Mesendoderm (in vitro differentiated cells): ENCODE measurements around the gene KRT78.
A peak's percentile ranks its signal among the peaks of the same experiment; 100 is the strongest.

Experiments used
- DNase-seq: peaks from one replicate; pipeline ENCODE4 v3.0.0; 2013
- H2AK5ac ChIP-seq: 2 replicates; pipeline ENCODE4 v1.6.1; 2013; ENCODE audit warnings: low read length, inconsistent platforms
- H2BK120ac ChIP-seq: 2 replicates; pipeline ENCODE4 v1.6.1; 2013; ENCODE audit warnings: low read depth, mild to moderate bottlenecking, low read length, moderate library complexity, mixed read lengths
- H2BK15ac ChIP-seq: replicated peaks from 2 replicates; pipeline ENCODE4 v1.6.1; 2013; ENCODE audit warnings: low read depth, mild to moderate bottlenecking, moderate library complexity
- H2BK5ac ChIP-seq: 2 replicates; pipeline ENCODE4 v1.6.1; 2013; ENCODE audit warnings: low read length, inconsistent platforms
- H3K18ac ChIP-seq: 2 replicates; pipeline ENCODE4 v1.6.1; 2013; ENCODE audit warnings: mild to moderate bottlenecking, low read length, mixed read lengths
- H3K23ac ChIP-seq: one replicate; pipeline ENCODE4 v1.6.1; 2013; ENCODE audit warnings: low read length
- H3K27ac ChIP-seq: 2 replicates; pipeline ENCODE4 v1.5.1; 2013; ENCODE audit warnings: low read depth, mild to moderate bottlenecking, inconsistent platforms, low read length, moderate library complexity
- H3K27me3 ChIP-seq: 2 replicates; pipeline ENCODE4 v1.6.1; 2013; ENCODE audit warnings: low read length, control low read depth, mild to moderate bottlenecking, inconsistent platforms; ENCODE audit not compliant: insufficient read depth, poor library complexity
- H3K36me3 ChIP-seq: 2 replicates; pipeline ENCODE4 v1.6.1; 2013; ENCODE audit warnings: low read length, inconsistent platforms; ENCODE audit not compliant: control insufficient read depth, insufficient read depth
- H3K4ac ChIP-seq: one replicate; pipeline ENCODE4 v1.6.1; 2013; ENCODE audit warnings: low read depth, mild to moderate bottlenecking, low read length, moderate library complexity
- H3K4me1 ChIP-seq: 2 replicates; pipeline ENCODE4 v1.6.1; 2013; ENCODE audit warnings: low read depth, low read length, inconsistent platforms; ENCODE audit not compliant: control insufficient read depth
- H3K4me2 ChIP-seq: 2 replicates; pipeline ENCODE4 v1.6.1; 2013; ENCODE audit warnings: low read length
- H3K4me3 ChIP-seq: 2 replicates; pipeline ENCODE4 v1.5.1; 2013; ENCODE audit warnings: mild to moderate bottlenecking, low read length
- H3K56ac ChIP-seq: one replicate; pipeline ENCODE4 v1.6.1; 2013; ENCODE audit warnings: low read length
- H3K79me1 ChIP-seq: 2 replicates; pipeline ENCODE4 v1.6.1; 2013; ENCODE audit warnings: low read length, inconsistent platforms
- H3K79me2 ChIP-seq: 2 replicates; pipeline ENCODE4 v1.6.1; 2013; ENCODE audit warnings: mild to moderate bottlenecking, low read length; ENCODE audit not compliant: control insufficient read depth, insufficient read depth
- H3K9ac ChIP-seq: 2 replicates; pipeline ENCODE4 v1.6.1; 2013; ENCODE audit warnings: low read length, inconsistent platforms
- H4K5ac ChIP-seq: one replicate; pipeline ENCODE4 v1.6.1; 2013; ENCODE audit warnings: low read length
- H4K8ac ChIP-seq: one replicate; pipeline ENCODE4 v1.6.1; 2013; ENCODE audit warnings: low read depth, mild to moderate bottlenecking, control low read depth, low read length, moderate library complexity
- WGBS: extraction: QIAGEN DNeasy Blood & Tissue Kit; methylation state at CpG from one replicate; pipeline ENCODE4 v1.1.7; 2013; ENCODE audit warnings: low lambda C conversion rate, missing lambda C conversion rate; ENCODE audit not compliant: insufficient coverage; ENCODE audit errors: extremely low coverage; 5-methylcytosine and 5-hydroxymethylcytosine counted together

Gene KRT78

GRCh38 chr12:52801773-52802172 is 47.0 kb downstream of the KRT78 start:
- Histone ChIP-seq H2BK5ac (no peak overlapping the region), H2AK5ac (no peak overlapping the region), H3K23ac (no peak overlapping the region), H3K79me1 (no peaks in the 10 kb centered on the region), H3K9ac (no peak overlapping the region), H4K5ac (no peak overlapping the region), H3K56ac (no peak overlapping the region), H3K4ac (no peak overlapping the region), H3K79me2 (no peaks in the 10 kb centered on the region), H3K27me3 (no peaks in the 10 kb centered on the region), H3K36me3 (no peaks in the 10 kb centered on the region), H3K27ac (no peak overlapping the region), H3K4me1 (peaks cover 2% of the 10 kb centered on the region), H3K4me2 (no peak overlapping the region), H2BK120ac (no peak overlapping the region), H4K8ac (no peak overlapping the region), H3K4me3 (no peak overlapping the region), H3K18ac (no peak overlapping the region), H2BK15ac (no peak overlapping the region)
- no peak for DNase-seq
- no CpG with 5 or more reads among the region's 3 CpGs for WGBS

- Histone ChIP-seq H3K4me3 (no peak overlapping the region), H3K23ac (no peak overlapping the region), H3K4ac (no peak overlapping the region), H4K8ac (no peak overlapping the region), H3K4me1 (peaks cover 1% of the 10 kb centered on the region), H3K27ac (no peak overlapping the region), H3K56ac (no peak overlapping the region), H4K5ac (no peak overlapping the region), H3K79me2 (no peaks in the 10 kb centered on the region), H2AK5ac (no peak overlapping the region), H3K36me3 (no peaks in the 10 kb centered on the region), H2BK120ac (no peak overlapping the region), H3K27me3 (no peaks in the 10 kb centered on the region), H3K79me1 (no peaks in the 10 kb centered on the region), H2BK5ac (no peak overlapping the region), H3K18ac (no peak overlapping the region), H2BK15ac (no peak overlapping the region), H3K4me2 (no peak overlapping the region), H3K9ac (no peak overlapping the region)
- WGBS = no CpG with 5 or more reads among the region's 1 CpG
- DNase-seq = no peak
These were observed 48.4 kb downstream of the KRT78 start for GRCh38 chr12:52800259-52800917.

GRCh38 chr12:52799505-52800211 is 49.1 kb downstream of the KRT78 start:
- Histone ChIP-seq H2AK5ac (no peak overlapping the region), H3K79me2 (no peaks in the 10 kb centered on the region), H2BK15ac (no peak overlapping the region), H4K5ac (no peak overlapping the region), H3K36me3 (no peaks in the 10 kb centered on the region), H3K56ac (no peak overlapping the region), H2BK5ac (no peak overlapping the region), H3K9ac (no peak overlapping the region), H3K23ac (peak overlapping the region; percentile 9), H3K18ac (no peak overlapping the region), H3K4me2 (no peak overlapping the region), H3K4me1 (no peaks in the 10 kb centered on the region), H3K4me3 (no peak overlapping the region), H3K27ac (no peak overlapping the region), H3K27me3 (no peaks in the 10 kb centered on the region), H4K8ac (no peak overlapping the region), H3K79me1 (no peaks in the 10 kb centered on the region), H2BK120ac (no peak overlapping the region), H3K4ac (no peak overlapping the region)
- DNase-seq = no peak
- WGBS = no CpG with 5 or more reads among the region's 5 CpGs

GRCh38 chr12:52798671-52799504 is 49.9 kb downstream of the KRT78 start:
- Histone ChIP-seq H2BK5ac (no peak overlapping the region), H3K56ac (no peak overlapping the region), H3K79me2 (no peaks in the 10 kb centered on the region), H3K27me3 (no peaks in the 10 kb centered on the region), H2AK5ac (no peak overlapping the region), H2BK120ac (no peak overlapping the region), H3K23ac (no peak overlapping the region), H3K4me3 (no peak overlapping the region), H3K9ac (no peak overlapping the region), H4K5ac (no peak overlapping the region), H3K18ac (no peak overlapping the region), H4K8ac (no peak overlapping the region), H3K4ac (no peak overlapping the region), H2BK15ac (no peak overlapping the region), H3K4me1 (no peaks in the 10 kb centered on the region), H3K36me3 (no peaks in the 10 kb centered on the region), H3K79me1 (no peaks in the 10 kb centered on the region), H3K27ac (no peak overlapping the region), H3K4me2 (no peak overlapping the region)
- DNase-seq = peak; percentile 32
- WGBS = no CpG with 5 or more reads among the region's 7 CpGs

GRCh38 chr12:52798003-52798670 is 50.7 kb downstream of the KRT78 start:
- H2BK15ac ChIP-seq = no peak overlapping the region
- DNase-seq = no peak
- H3K27ac ChIP-seq = no peak overlapping the region
- no peak overlapping the region for H2AK5ac ChIP-seq
- H3K27me3 ChIP-seq = no peaks in the 10 kb centered on the region
- H4K8ac ChIP-seq = no peak overlapping the region
- H3K23ac ChIP-seq = no peak overlapping the region
- H3K4me1 ChIP-seq = no peaks in the 10 kb centered on the region
- no peak overlapping the region for H2BK5ac ChIP-seq
- no peak overlapping the region for H3K4me3 ChIP-seq
- H3K4me2 ChIP-seq = no peak overlapping the region
- H3K56ac ChIP-seq = no peak overlapping the region
- H3K36me3 ChIP-seq = no peaks in the 10 kb centered on the region
- H4K5ac ChIP-seq = no peak overlapping the region
- no peaks in the 10 kb centered on the region for H3K79me2 ChIP-seq
- WGBS = no CpG with 5 or more reads among the region's 4 CpGs
- no peak overlapping the region for H3K18ac ChIP-seq
- H2BK120ac ChIP-seq = no peak overlapping the region
- H3K9ac ChIP-seq = no peak overlapping the region
- no peak overlapping the region for H3K4ac ChIP-seq
- H3K79me1 ChIP-seq = no peaks in the 10 kb centered on the region
